LNCAP (cell line): ENCODE data around the gene RIPOR3.

Source experiments
- CTCF ChIP-seq: fragments of 450-650 bp; IDR thresholded peaks from 2 replicates; pipeline ENCODE4 v1.5.1; 2017; ENCODE audit warnings: mild to moderate bottlenecking

The RIPOR3 gene

GRCh38 chr20:50582591-50583234 lies 108.6 kb downstream of the RIPOR3 start:
- TF ChIP-seq CTCF, result no peak

- TF ChIP-seq CTCF, result no peak
Measured at GRCh38 chr20:50582092-50582491, 109.2 kb downstream of the RIPOR3 start.

- TF ChIP-seq CTCF, result no peak
Measured at GRCh38 chr20:50580842-50581544, 110.3 kb downstream of the RIPOR3 start.

GRCh38 chr20:50580016-50580747 lies 111.2 kb downstream of the RIPOR3 start:
- peak; percentile 81 for TF ChIP-seq CTCF

GRCh38 chr20:50579511-50579910 lies 111.8 kb downstream of the RIPOR3 start:
- TF ChIP-seq CTCF, result no peak

- TF ChIP-seq CTCF, result no peak
Measured at GRCh38 chr20:50578778-50579165, 112.6 kb downstream of the RIPOR3 start.

GRCh38 chr20:50578061-50578777 lies 113.1 kb downstream of the RIPOR3 start:
- no peak for TF ChIP-seq CTCF
